HUDEP-2 (cell line): Measurements from ENCODE around the gene ADPRM.
"Not testable (repeated sequence)": the region's sequence is repeated elsewhere in the genome, so short reads cannot be mapped to it uniquely, and the experiment has no call there.

Experiments used
- DNase-seq, 76 experiments: peaks; one replicate each; lab custom pipeline; 2025; ENCODE audit not compliant: unreplicated experiment in 76 of 76; lab: John Stamatoyannopoulos, UW

Gene ADPRM

GRCh38 chr17:10698096-10698818, 863 bp downstream of the ADPRM start:
- peak in 4 of 76 experiments; percentile 3 to 8 (median 6) for DNase-seq

- DNase-seq, result no peak
Measured at GRCh38 chr17:10699856-10700255, 2.5 kb downstream of the ADPRM start.

GRCh38 chr17:10702574-10702973, 5.2 kb downstream of the ADPRM start:
- DNase-seq, result peak in 3 of 76 experiments; percentile 5 to 9 (median 6)

DNA sequence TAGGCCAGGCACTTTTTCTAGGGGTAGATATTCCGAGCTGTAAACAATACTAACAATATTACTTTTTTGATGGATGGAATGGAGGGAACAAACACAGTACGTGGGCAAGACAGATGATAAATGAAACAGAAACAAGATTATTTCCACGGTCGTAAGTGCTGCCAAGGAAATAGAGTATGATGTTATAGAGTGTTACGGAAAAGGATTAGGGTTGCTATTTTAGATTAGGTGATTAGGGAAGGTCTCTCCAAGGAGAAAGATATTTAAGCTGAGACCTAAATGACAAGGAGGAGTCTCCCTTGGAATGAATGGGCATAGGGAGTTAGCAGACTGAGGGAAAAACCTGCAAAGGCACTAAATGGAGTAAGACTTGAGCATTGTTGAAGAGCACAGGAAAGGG, 8.3 kb downstream of the ADPRM start:
- DNase-seq, result no peak

DNA sequence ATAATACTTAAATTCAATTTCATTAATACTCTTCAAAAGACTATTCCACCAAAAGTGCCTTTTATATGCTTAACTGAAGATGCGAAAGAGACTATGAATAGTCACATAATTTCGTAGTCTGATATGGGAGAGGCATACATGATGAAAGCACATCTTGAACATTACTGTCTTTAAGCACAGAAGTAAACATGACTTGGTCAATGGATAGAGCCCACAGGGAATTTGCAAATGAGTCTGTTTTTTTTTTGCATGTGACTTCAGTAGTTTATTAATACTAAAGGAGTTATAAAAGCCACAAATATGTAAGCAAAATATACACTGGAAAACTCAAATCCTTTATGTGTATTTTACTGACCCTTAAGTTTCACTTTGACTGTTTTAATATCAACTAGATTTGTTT, 15.9 kb downstream of the ADPRM start:
- DNase-seq, result no peak

DNA sequence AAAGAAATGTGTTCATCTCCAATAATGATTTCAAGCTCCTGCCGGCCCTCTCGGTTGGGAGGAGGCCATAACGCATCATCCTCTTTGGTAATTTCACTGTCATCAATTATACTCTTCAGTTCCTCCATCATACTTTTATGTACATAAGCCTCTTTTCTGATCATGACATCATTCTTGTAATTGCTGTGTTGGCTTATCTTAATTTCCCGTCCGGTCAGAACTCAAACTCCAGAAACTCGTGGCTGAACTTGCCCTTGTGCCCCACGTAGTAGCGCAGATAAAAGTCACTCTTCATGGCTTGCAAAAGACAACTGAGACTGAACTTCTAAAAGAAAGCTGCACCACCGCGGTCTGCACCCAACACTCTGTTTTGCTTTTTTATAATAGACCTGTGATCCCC, 18.8 kb downstream of the ADPRM start:
- DNase-seq, result no peak

GRCh38 chr17:10718547-10718946, 21.2 kb downstream of the ADPRM start:
- no peak for DNase-seq

- no peak for DNase-seq
Measured at GRCh38 chr17:10724546-10725195, 27.3 kb downstream of the ADPRM start.

DNA sequence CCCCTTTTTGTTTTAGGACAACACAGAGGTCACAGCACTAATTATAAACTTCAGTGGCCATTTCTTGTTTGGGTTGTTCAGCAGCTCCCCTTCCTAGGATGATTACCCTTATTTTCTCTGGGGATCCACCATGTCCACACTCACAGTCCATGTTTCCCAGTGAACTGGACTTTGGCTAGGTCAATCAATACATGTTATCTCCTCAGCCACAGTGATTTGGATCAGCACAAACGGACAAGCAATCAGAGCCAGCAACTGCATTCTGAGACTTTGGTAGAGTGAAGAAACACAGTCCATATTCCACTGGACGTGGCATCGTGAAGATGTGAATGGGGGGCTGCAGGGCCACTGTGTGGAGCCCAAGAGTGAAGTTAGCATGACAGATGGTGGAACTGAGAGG, 27.9 kb downstream of the ADPRM start:
- DNase-seq, result no peak

GRCh38 chr17:10726196-10726595, 28.8 kb downstream of the ADPRM start:
- DNase-seq, result no peak

DNA sequence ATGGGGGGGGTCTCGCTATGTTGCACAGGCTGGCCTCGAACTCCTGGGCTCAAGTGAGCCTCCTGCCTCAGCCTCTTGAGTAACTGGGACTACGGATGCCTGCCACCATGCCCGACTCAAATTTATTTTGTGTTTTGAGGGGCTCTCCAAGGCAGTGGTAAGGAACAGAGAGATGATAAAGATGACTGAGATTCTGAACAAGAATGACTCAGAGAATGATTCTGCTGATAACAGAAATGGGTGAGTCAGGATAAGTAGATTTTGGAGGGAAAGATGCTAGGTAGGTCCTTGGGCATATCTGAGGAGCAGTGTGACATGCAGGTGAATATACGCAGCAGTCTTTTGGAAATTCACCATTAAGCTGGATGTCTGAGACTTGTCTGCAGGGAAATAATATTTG, 29.8 kb downstream of the ADPRM start:
- no peak for DNase-seq

GRCh38 chr17:10728331-10728892, 31.0 kb downstream of the ADPRM start:
- no peak for DNase-seq

DNA sequence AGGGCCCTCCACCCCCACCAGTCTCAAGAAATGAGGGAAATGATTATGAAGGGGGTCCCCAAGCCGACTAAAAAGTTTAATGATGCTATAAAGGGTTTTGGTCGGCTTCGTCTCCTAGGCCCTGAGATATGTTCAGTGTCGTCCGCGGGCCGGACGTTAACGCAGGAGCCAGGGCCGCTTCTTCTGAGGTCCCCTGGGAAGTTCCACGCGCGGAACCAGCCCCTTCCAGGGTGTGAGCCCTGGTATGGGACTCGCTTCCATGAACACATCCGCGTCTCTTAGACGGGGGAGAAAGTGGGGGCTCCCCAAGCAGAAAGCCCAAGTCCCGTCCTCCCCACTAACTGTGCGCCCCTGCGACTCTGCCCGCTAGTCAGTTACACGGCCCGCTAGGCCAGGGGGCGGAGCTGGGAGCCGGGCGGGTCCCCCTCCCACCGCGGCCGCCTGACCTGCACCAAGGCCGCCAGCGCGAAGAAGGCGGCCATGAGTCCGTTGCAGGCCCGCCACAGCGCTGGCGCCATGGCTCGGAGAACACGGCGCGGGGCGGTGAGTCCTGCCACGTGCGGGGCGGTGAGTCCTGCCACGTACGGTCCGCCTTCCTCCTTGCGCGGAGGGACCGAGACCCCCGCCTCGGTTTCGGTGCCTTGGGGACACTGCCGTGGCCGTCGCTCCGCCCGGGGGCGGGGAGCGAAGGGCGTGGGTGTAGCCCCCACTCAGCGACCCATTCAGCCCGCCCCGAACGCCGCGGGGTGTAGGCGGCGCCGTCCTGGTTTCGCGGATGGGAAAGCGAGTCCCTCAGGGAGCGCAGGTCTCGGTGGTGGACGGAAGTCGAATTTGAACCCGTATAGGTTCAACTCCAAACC, 32.2 kb downstream of the ADPRM start, which contains the start of gene TMEM220:
Gene TMEM220, minus strand, starts transcription at position 690 of the 860 bp plus-strand sequence. Its CDS starts 172 bp downstream, at position 518.
- DNase-seq, result peak in 38 of 76 experiments; percentile 1 to 65 (median 24)

- peak in 3 of 76 experiments; percentile 8 to 31 (median 12) for DNase-seq
Measured at GRCh38 chr17:10730247-10730646, 32.9 kb downstream of the ADPRM start.

- DNase-seq, result no peak
Measured at GRCh38 chr17:10731408-10731879, 34.0 kb downstream of the ADPRM start.

DNA sequence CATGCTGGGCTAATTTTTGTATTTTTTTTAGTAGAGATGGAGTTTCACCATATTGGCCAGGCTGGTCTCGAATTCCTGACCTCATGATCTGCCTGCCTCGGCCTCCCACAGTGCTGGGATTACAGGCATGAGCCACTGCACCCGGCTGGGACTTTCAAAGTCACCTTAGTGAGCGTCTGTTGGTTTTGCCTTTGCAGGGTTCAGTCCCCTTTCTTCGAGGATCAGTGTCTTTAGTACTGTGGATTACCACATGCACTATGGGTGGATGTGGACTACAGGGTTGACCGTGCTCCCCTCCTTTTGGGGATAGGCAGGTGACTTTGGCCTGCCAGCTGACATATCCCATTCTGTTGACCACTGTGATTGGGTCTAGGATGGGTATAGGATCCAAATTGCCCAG, 34.7 kb downstream of the ADPRM start:
- not testable (repeated sequence) for DNase-seq

- DNase-seq, result no peak
Measured at GRCh38 chr17:10733666-10734065, 36.3 kb downstream of the ADPRM start.

DNA sequence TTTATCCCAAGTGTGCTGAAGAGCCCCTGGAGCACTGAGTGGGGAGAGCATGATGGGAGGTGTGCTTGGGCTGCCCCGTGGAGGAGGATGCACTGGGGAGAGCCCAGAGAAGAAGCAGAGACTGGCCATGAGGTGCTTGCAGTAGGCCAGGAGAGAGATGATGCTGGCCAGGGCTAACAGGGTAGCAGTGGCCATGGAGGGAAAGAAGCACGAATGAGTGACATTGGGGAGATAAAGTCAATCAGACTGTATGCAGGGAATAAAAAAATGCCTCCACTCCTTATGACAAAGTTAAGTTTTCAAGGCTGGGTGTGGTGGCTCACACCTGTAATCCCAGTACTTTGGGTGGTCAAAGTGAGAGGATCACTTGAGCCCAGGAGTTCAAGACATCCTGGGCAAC, 37.9 kb downstream of the ADPRM start:
- DNase-seq, result no peak

DNA sequence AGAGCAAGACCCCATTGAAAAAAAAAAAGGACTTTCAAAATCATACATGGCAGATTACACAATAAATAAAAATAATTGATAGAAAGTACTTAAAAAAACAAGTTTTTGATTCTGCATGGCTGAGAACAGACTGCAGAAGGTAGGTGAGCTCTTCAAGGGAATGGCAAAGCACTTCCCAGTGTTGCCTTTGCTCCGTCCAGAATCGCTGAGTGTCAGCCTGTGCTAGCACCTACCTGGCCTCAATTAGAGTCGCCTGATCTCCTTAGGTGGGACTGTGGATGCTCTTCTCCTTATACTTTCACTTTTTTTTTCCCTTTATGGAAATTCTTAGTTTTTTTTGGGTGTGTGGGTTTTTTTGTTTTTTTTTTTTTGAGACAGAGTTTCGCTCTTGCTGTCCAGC, 38.4 kb downstream of the ADPRM start:
- no peak for DNase-seq

DNA sequence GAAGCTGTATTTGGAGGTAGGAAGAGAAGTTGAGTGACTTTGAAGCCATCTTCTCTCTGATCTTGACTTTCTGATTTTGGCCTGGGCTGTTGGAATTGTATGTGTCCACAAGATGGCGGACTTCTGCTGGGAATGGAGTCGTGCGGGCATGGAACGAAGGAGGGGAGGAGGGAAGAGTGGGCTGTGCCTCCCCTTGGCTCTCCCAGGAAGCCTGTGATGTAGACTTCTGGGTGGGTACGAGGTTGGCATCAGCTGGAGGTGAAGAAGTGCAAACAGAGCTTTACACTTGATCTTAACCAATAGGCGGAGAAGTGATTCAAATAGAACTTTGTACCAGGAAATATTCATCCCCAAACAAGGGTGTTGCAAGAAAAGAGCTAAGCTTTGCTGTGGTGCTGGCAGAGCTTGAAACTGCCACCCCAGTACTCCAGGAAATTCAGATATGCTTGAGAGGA, 39.8 kb downstream of the ADPRM start:
- DNase-seq, result peak in 25 of 76 experiments; percentile 3 to 53 (median 16)

DNA sequence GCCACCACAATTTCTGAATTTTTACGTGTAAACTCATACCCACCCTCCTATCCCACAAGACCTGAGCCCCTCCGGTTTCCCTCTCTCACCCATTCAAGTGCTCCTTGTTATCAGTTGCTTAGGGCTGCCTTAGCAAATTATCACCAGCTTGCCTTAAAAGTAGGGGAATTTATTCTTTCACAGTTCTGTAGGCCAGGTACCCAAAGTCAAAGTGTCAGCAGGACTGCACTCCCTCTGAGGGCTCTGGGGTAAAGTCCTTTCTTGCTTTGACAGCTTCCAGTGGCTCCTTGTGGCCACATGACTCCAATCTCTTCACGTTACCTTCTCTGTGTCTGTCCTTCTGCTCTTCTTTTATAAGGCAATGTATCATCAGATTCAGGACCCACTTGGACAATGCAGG, 40.3 kb downstream of the ADPRM start:
- DNase-seq, result no peak
